Heart right ventricle (tissue), 16 donors: ENCODE data around the gene COPS3. TPM values are rescaled to one million over a fixed set of nuclear protein-coding genes. Genes with fewer than 3 reads are reported as not detected.

Experiments used
- ATAC-seq, 8 donors: fragments of 200-7000 bp; cut with Tn5 transposase; one replicate each; pipeline ENCODE4 v1.9.1; 2020; ENCODE audit warnings: mild to moderate bottlenecking in 8 of 8, moderate library complexity in 8 of 8, moderate number of reproducible peaks in 1 of 8
- DNase-seq, 2 donors: peaks; one replicate each; pipeline ENCODE4 v3.0.0-alpha.2; 2020
- H3K27ac ChIP-seq, 10 donors: fragments of 200-600 bp; sonication (generic) in 2 of 10; one replicate each; pipeline versions ENCODE4 v1.5.0 to v1.8.0; 2020 to 2022; ENCODE audit warnings: mild to moderate bottlenecking in 3 of 10
- H3K27me3 ChIP-seq, 7 donors: fragments of 200-600 bp; one replicate each; pipeline ENCODE4 v1.8.0; 2021 to 2022; ENCODE audit warnings: mild to moderate bottlenecking in 2 of 7
- H3K36me3 ChIP-seq, 9 donors: fragments of 200-600 bp; sonication (generic) in 1 of 9; one replicate each; pipeline versions ENCODE4 v1.5.0 to v1.8.0; 2020 to 2022; ENCODE audit warnings: mild to moderate bottlenecking in 2 of 9
- H3K4me1 ChIP-seq, 9 donors: fragments of 200-600 bp; sonication (generic) in 1 of 9; one replicate each; pipeline versions ENCODE4 v1.5.0 to v1.8.0; 2020 to 2022; ENCODE audit warnings: mild to moderate bottlenecking in 4 of 9
- H3K4me3 ChIP-seq, 10 donors: fragments of 200-600 bp; sonication (generic) in 2 of 10; one replicate each; pipeline versions ENCODE4 v1.5.0 to v1.8.0; 2020 to 2022; ENCODE audit warnings: mild to moderate bottlenecking in 7 of 10, moderate library complexity in 2 of 10
- H3K9me3 ChIP-seq, 11 donors: fragments of 200-600 bp in 10 of 11; sonication (generic) in 2 of 11; one replicate each; pipeline versions ENCODE4 v1.5.0 to v1.8.0; 2013 to 2022; ENCODE audit warnings: mild to moderate bottlenecking in 2 of 11, control low read depth in 1 of 11, moderate library complexity in 1 of 11
- WGBS, 2 donors: extraction: QIAGEN DNeasy Blood & Tissue Kit; methylation state at CpG; one replicate each; pipeline ENCODE4 v1.1.7; 2013; ENCODE audit warnings: inconsistent platforms in 1 of 2; 5-methylcytosine and 5-hydroxymethylcytosine counted together
- intact Hi-C, 10 donors: fragments of 100-400 bp; cut with DNase I; formaldehyde crosslinking; loops; one replicate each; pipeline versions ENCODE4 v1.11.1 to v1.14.2; 2022
- polyA plus RNA-seq, 2 donors: library from polyadenylated mRNA; stranded (reverse); fragments of 200-250 nt; gene quantifications; one replicate each; pipeline ENCODE4 v1.2.3, GENCODE V29; 2013
- total RNA-seq, 10 donors: library from RNA; stranded (reverse); fragmentation: NEBNext Ultra II Directional in 3 of 10; extraction: Animal tissue kit (Norgen Biotek cat#: 25700) in 3 of 10; gene quantifications; one replicate each; pipeline versions ENCODE4 v1.2.1 to v1.2.4, GENCODE V29; 2021 to 2023
- TF ChIP-seq, protein P1 (sequence below), 9 donors: fragments of 200-600 bp; sonication (generic) in 2 of 9; IDR thresholded peaks; one replicate each; pipeline versions ENCODE4 v1.5.0 to v1.8.0; 2021 to 2022; ENCODE audit warnings: antibody characterized with exemption in 9 of 9, mild to moderate bottlenecking in 5 of 9, moderate library complexity in 1 of 9
- donor health status: Arrhythmogenic right ventricular cardiomyopathy.
- donor health status: ischemic (EF 13 %, LVEDD 7.1; RV severe dilation, severe dysfunction).
- donor health status: healthy with polysubstance abuse.
- donor health status: DM: no; HTN: yes; CAD: no.
- donor health status: DM: no; HTN: no; CAD: no.
- donor health status: ischemic (EF 25% LVEDD 6.9; RV normal size, moderate dysfunction).
- donor health status: ischemic (EF 25% LVEDD 5.7; RV mildly dilated, moderate dysfunction).
- donor health status: healthy.
- donor health status: DM: yes; HTN: yes; CAD: no.
- donor health status: Ischemic cardiomyopathy.
- donor health status: ischemic (EF 35%, LVEDD 5.7; RV mildly dilated, moderate dysfunction).
- donor health status: nonischemic (EF 11% LVEDD 7.7; RV severe dilation, severe dysfunction).
- donor health status: DM: yes; HTN: yes; CAD: no.
- donor health status: PGD.
- donor health status: ischemic (EF 29% LVEDD 5.4; RV normal size, mild dysfunction).
- donor health status: nonischemic (EF 23%, LVEDD 6.1; RV moderate dilation, normal function).

Gene COPS3
- total and polyA plus RNA-seq, 12 donors: 23.4 to 84.6 (median 71.1) TPM

DNA sequence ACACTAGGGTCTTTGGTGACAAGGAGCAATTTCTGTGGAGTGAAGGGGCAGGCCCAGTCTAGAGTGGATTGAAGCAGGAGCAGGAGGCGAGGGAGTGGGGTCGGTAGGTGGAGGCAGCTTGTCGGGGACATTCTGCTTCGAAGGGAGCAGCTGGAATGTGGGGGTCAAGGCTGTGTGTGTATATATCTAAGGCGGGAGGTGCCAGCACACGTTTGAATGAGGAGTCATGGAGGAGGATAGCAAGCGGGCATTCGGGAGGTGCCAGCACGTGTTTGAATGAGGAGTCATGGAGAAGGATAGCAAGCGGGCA is 39.8 kb upstream of the COPS3 start:
- intact Hi-C loops: no loop called here
- Histone ChIP-seq H3K4me1 (no peaks in the 10 kb centered on the region), H3K9me3 (no peaks in the 10 kb centered on the region), H3K4me3 (no peak overlapping the region), H3K27ac (no peak overlapping the region), H3K27me3 (no peaks in the 10 kb centered on the region), H3K36me3 (peaks cover 0 to 6% (median 0%) of the 10 kb centered on the region in 9 donors)
- DNase-seq (no peak), ATAC-seq (no peak)
- WGBS, 2 donors: 93 to 94% methylated on average over 10 of the region's 10 CpGs
- TF ChIP-seq, protein P1, sequence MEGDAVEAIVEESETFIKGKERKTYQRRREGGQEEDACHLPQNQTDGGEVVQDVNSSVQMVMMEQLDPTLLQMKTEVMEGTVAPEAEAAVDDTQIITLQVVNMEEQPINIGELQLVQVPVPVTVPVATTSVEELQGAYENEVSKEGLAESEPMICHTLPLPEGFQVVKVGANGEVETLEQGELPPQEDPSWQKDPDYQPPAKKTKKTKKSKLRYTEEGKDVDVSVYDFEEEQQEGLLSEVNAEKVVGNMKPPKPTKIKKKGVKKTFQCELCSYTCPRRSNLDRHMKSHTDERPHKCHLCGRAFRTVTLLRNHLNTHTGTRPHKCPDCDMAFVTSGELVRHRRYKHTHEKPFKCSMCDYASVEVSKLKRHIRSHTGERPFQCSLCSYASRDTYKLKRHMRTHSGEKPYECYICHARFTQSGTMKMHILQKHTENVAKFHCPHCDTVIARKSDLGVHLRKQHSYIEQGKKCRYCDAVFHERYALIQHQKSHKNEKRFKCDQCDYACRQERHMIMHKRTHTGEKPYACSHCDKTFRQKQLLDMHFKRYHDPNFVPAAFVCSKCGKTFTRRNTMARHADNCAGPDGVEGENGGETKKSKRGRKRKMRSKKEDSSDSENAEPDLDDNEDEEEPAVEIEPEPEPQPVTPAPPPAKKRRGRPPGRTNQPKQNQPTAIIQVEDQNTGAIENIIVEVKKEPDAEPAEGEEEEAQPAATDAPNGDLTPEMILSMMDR (IDR thresholded peaks at IDR 0.05): no peak

DNA sequence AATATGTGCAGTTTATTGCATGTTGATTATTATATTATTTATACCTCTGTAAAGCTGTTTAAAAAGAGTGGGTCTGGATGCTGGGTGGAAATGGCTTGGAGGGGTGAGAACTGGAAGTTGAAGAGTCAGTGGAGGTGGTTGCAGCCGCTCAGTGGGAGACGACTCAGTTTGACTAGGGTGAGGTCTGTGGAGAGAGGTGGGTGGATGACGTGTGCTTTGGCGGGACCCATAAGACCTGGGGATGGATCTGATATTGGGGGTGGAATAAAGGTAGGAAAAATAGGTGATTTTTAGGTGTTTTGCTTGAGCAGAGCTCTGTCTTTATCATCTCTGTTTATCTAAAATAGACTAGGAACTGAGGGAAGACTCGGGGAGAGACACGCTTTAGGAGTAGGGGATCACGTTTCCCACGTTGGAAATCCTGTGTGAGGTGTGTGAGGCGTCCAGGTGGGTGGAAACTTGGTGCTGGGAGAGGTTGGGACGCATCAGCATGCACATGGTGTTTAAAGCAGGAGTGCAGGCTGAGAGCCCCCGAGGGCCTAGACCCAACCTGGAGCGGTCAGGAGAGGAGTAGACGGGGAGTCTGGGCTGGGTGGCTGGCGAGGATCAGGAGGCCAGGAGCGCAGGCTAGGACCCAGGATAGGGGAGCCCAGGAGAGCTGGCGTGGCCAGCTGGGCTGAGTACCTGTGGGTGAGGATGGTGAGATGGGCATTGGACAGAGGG is 39.3 kb upstream of the COPS3 start:
- H3K27ac ChIP-seq: no peak overlapping the region
- ATAC-seq (no peak), DNase-seq (no peak)
- no peak overlapping the region for H3K4me3 ChIP-seq
- 94 to 95% methylated on average over 16 of the region's 16 CpGs for WGBS, 2 donors
- H3K9me3 ChIP-seq: no peaks in the 10 kb centered on the region
- no peaks in the 10 kb centered on the region for H3K27me3 ChIP-seq
- TF ChIP-seq, protein P1 (IDR thresholded peaks at IDR 0.05): no peak
- intact Hi-C loops: no loop called here
- peaks cover 0 to 6% (median 0%) of the 10 kb centered on the region in 9 donors for H3K36me3 ChIP-seq
- H3K4me1 ChIP-seq: no peaks in the 10 kb centered on the region

DNA sequence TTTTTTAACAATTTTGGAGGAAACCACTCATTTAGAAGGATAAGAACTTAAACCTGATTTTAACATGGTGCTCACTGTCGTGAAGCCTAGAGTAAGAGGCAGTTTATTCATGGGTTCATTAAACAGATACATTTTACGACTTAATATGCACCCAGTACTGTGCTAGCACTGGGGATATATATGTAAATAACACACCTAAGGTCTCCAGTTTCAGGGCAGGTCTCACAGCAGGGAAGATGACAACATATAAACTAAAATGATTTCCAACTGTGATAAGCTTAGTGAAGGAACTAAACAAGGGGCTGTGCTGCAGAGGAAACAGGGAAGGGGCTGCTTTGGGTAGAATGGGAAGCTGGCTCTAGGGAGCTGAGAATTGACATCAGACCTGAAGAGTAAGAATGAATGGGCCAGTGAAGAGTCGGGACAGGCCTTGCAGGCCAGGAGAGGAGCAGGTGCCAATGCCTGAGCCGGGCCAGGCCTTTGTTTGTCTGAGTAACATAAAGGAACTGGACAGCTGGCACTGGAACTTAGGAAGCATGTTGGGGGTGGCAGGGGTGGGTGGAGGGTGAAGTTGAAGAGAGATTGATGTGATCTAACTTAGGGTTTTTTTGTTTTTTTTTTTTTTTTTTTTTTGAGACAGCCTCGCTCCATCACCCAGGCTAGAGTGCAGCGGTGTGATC is 34.2 kb upstream of the COPS3 start:
- no peak for DNase-seq
- WGBS, 2 donors: 79 to 94% methylated on average over 6 of the region's 6 CpGs
- Histone ChIP-seq H3K9me3 (no peaks in the 10 kb centered on the region), H3K4me1 (no peaks in the 10 kb centered on the region), H3K36me3 (peaks cover 0 to 9% (median 0%) of the 10 kb centered on the region in 9 donors), H3K27ac (no peak overlapping the region), H3K4me3 (no peak overlapping the region), H3K27me3 (no peaks in the 10 kb centered on the region)
- no peak for ATAC-seq
- intact Hi-C loops: loop anchor here in 4 of 10 donors (10.0 kb wide), 1 partner anchor 310 kb away; no protein-coding TSS in a partner anchor
- TF ChIP-seq, protein P1 (IDR thresholded peaks at IDR 0.05): no peak

DNA sequence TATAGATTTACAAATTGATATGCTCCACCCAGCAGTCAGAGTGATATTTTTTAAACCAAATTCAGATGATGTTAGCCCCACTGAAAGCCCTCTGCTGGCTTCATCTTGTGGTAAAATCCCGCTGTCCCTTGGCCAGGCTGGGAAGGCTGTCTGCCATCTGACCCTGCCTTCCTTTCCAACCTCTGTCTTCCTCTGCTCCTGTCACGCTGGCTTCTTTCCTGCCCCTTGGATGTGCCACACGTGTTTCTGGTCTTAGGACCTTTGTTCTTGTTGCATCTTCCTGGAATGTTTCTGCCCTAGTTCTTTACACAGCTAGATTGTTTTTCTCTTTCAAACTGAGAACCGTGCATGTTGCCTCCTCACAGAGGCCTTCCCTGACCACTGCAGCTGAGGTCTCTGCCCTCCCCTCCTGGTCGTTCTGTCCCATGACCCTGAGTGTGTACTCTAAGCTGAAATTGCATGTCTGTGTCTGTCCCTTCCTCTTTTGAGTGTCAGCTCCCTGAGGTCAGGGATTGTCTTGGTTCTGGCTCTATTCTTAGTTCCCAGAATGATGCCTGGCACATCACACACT is 33.5 kb upstream of the COPS3 start:
- ATAC-seq: no peak
- TF ChIP-seq, protein P1 (IDR thresholded peaks at IDR 0.05): no peak
- Histone ChIP-seq H3K27me3 (no peaks in the 10 kb centered on the region), H3K4me1 (no peaks in the 10 kb centered on the region), H3K4me3 (no peak overlapping the region), H3K36me3 (peaks cover 0 to 9% (median 0%) of the 10 kb centered on the region in 9 donors), H3K27ac (no peak overlapping the region), H3K9me3 (no peaks in the 10 kb centered on the region)
- DNase-seq: no peak
- intact Hi-C loops: loop anchor here in 4 of 10 donors (10.0 kb wide), 1 partner anchor 310 kb away; no protein-coding TSS in a partner anchor
- WGBS, 2 donors: 66 to 68% methylated on average over 5 of the region's 5 CpGs
